Measurements from ENCODE around the gene NTN5.

NTN5 gene

DNA sequence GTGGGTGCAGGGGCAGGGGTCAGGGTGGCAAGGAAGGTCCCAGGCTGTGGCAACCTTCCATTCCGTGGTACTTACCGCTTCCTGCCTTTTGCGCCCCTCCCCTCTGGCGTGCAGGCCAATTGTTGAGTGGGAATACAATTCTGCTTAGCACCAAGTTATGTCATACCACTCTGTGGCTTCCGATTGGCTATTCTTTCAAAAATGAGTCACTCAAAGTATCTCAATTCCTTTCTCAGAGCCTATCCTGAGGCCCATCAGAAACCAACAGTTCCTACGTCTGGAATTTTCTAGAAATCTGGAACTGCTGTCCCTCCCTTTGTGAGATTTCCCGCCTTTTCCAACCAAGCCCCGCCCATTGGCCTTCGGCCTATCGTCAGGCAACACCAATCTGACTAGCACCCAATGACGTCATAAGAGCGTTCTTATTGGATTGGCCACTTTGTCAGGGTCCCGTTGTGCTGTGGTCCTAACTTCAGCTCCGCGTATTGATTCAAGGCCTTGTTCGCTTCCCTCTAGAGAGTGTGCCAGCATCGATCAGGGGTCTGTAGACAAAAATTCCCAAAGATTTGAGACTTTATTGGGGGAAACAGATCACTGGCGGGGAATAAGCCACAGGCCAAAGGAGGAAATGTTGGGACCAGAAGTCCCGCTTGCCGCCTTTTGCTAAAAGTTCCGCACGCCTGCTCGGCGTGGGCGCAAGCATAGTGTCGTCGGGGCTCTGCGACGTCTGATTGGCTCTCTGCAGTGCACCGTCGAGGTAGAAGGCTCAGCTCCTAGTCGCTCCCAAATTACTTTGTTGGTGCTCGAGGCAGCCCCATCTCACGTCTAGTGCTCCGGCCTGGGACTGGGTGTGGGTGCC is 11.7 kb downstream of the NTN5 start:
- TF ChIP-seq, protein P1, sequence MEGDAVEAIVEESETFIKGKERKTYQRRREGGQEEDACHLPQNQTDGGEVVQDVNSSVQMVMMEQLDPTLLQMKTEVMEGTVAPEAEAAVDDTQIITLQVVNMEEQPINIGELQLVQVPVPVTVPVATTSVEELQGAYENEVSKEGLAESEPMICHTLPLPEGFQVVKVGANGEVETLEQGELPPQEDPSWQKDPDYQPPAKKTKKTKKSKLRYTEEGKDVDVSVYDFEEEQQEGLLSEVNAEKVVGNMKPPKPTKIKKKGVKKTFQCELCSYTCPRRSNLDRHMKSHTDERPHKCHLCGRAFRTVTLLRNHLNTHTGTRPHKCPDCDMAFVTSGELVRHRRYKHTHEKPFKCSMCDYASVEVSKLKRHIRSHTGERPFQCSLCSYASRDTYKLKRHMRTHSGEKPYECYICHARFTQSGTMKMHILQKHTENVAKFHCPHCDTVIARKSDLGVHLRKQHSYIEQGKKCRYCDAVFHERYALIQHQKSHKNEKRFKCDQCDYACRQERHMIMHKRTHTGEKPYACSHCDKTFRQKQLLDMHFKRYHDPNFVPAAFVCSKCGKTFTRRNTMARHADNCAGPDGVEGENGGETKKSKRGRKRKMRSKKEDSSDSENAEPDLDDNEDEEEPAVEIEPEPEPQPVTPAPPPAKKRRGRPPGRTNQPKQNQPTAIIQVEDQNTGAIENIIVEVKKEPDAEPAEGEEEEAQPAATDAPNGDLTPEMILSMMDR (IDR thresholded peaks at IDR 0.05) = no peak

DNA sequence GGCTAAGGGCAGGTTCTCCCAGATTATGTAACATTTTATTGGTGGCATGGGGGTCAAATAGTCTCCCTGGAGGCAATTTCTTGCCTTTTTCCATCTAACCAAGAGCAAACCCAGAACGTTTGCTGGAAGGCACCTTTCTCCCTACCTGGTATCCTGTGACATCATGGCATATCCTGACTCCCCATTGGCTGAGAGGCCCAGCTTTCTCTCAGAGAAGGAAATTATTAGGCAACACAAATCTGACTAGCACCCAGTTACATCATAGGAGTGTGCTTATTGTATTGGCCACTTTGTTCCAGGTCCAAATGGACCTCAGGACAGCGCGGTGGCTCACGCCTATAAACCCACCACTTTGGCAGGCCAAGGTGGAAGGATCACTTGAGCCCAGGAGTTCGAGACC is 13.0 kb downstream of the NTN5 start:
- TF ChIP-seq, protein P1 (IDR thresholded peaks at IDR 0.05) = no peak

DNA sequence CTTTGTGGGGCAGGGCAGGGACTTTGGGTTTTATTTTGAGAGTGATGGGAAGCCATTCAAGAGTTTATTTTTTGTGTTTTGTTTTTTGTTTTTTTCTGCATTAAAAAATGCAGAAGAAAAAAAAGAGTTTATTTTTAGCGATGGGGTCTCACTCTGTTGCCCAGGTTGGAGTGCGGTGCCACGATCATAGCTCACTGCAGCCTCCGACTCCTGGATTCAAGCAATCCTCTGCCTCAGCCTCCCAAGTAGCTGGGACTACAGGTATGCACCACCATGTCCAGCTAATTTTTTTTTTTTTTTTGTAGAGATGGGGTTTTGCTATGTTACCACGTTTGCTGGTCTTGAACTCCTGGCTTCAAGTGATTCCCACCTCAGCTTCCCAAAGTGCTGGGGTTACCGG is 14.3 kb downstream of the NTN5 start:
- TF ChIP-seq, protein P1 (IDR thresholded peaks at IDR 0.05) = no peak

DNA sequence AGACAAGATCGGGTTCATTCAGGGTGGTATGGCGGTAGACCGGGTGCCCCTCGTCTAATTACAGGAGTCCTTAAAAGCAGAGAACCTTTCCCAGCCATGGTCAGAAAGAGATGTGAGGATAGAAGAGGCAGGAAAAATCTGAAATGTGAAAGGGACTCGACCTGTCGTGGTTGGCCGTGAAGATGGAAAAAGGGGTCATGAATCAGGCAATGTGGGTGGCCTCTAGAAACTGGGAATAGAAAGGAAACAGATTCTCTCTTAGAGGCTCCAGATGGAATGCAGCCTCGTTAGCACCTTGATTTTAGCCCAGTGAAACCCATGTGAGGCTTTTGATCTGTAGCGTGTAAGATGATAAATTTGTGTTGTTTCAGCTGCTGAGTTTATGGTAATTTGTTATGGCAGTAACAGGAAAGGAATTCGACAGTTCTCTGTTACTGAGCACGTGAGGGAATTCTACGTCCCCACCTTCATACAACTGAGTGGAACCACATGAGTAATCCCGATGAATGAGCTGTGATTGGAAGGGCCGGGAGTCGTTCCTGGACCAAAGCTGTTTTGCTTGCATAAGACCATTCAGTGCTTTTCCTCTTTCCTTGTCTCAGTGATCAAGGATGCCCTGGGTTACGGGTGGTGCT is 15.9 kb downstream of the NTN5 start:
- TF ChIP-seq, protein P1 (IDR thresholded peaks at IDR 0.05) = no peak

DNA sequence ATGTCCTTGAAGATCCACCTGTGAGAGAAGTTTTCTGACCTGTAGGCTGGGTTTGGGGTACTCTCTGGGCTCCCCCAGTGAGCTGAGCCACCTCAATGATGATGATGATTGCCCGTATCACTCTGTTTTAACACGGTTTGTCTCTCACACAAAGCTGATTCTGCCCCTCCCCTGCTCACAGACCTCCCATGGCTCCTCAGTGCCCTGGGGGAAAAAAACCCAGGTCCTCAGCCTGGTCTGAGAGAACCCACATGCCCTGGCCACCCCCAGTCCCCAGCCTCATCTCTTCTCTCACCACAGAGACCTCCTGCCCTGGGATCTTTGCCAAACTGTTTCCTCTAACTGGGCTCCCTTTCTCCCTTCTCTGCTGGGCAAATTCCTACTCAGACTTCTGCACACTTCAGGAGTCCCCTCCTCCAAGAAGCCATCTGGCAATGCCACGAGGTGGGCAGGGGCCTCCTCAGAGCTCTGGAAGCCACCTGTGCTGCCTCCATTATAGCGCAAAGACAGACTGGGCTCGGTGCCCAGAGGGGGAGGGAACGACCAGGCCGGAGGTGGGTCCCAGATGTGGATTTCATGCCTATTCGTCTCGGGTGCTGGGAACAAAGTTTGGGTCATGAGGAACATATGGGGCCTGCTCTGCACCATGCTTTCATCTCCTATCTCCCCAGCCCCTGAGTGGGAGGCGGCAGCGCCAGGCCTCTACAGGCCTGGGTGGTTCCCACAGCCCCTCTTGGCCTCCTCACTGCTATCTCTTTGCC is 18.3 kb downstream of the NTN5 start:
- TF ChIP-seq, protein P1 (IDR thresholded peaks at IDR 0.05) = no peak

DNA sequence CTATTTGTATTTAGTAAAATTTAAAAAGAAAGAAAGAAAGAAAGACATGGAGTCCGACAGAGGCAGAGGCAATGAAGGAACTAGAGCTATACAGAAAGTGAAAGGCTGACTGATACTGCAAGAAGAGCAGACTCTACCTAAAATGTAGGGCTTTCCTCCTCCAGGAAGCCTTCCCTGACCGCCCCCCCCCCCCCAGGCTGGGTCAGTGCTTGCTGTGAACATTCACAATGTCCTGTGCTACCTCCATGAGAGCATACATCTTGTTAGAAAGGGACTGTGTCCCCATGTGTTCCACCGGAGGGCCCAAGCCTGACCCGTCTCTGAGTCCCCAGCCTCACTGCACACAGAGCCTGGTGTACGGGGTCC is 21.2 kb downstream of the NTN5 start:
- TF ChIP-seq, protein P1 (IDR thresholded peaks at IDR 0.05) = no peak

DNA sequence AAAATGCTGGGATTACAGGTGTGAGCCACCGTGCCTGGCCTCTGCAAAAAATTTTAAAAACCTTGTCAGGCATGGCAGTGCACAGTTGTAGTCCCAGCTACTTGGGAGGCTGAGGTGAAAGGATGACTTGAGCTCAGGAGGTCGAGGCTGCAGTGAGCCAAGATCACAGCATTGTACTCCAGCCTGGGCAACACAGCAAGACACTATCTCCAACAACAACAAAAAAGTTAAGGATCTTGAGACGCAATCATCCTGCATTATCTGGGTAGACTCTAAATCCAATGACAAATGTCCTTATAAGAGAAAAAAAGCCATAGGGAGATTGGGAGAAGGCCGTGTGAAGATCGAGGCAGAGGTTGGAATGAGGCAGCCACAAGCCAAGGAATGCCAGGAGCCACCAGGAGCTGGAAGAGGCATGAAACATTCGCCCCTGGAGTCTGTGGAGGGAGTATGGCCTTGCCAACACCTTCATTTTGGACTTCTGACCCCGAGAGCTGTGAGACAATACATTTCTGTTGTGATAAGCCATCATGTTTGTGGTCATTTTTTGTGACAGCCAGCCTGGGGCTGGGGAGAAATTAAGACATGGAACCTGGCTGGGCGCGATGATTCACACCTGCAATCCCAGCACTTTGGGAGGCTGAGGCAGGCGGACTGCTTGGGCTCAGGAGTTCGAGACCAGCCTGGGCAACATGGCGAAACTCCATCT is 21.7 kb downstream of the NTN5 start:
- TF ChIP-seq, protein P1 (IDR thresholded peaks at IDR 0.05) = no peak
